Heart right ventricle (tissue), 16 donors: ENCODE results near the gene LILRA5. TPM values are rescaled to one million over a fixed set of nuclear protein-coding genes. Genes with fewer than 3 reads are reported as not detected.
A peak's percentile ranks its signal among the peaks of the same experiment; 100 is the strongest.
"Not testable (repeated sequence)": the region's sequence is repeated elsewhere in the genome, so short reads cannot be mapped to it uniquely, and the experiment has no call there.

ENCODE experiments used
- ATAC-seq, 8 donors: fragments of 200-7000 bp; cut with Tn5 transposase; one replicate each; pipeline ENCODE4 v1.9.1; 2020; ENCODE audit warnings: mild to moderate bottlenecking in 8 of 8, moderate library complexity in 8 of 8, moderate number of reproducible peaks in 1 of 8
- DNase-seq, 2 donors: peaks; one replicate each; pipeline ENCODE4 v3.0.0-alpha.2; 2020
- H3K27ac ChIP-seq, 10 donors: fragments of 200-600 bp; sonication (generic) in 2 of 10; one replicate each; pipeline versions ENCODE4 v1.5.0 to v1.8.0; 2020 to 2022; ENCODE audit warnings: mild to moderate bottlenecking in 3 of 10
- H3K27me3 ChIP-seq, 7 donors: fragments of 200-600 bp; one replicate each; pipeline ENCODE4 v1.8.0; 2021 to 2022; ENCODE audit warnings: mild to moderate bottlenecking in 2 of 7
- H3K36me3 ChIP-seq, 9 donors: fragments of 200-600 bp; sonication (generic) in 1 of 9; one replicate each; pipeline versions ENCODE4 v1.5.0 to v1.8.0; 2020 to 2022; ENCODE audit warnings: mild to moderate bottlenecking in 2 of 9
- H3K4me1 ChIP-seq, 9 donors: fragments of 200-600 bp; sonication (generic) in 1 of 9; one replicate each; pipeline versions ENCODE4 v1.5.0 to v1.8.0; 2020 to 2022; ENCODE audit warnings: mild to moderate bottlenecking in 4 of 9
- H3K4me3 ChIP-seq, 10 donors: fragments of 200-600 bp; sonication (generic) in 2 of 10; one replicate each; pipeline versions ENCODE4 v1.5.0 to v1.8.0; 2020 to 2022; ENCODE audit warnings: mild to moderate bottlenecking in 7 of 10, moderate library complexity in 2 of 10
- H3K9me3 ChIP-seq, 11 donors: fragments of 200-600 bp in 10 of 11; sonication (generic) in 2 of 11; one replicate each; pipeline versions ENCODE4 v1.5.0 to v1.8.0; 2013 to 2022; ENCODE audit warnings: mild to moderate bottlenecking in 2 of 11, control low read depth in 1 of 11, moderate library complexity in 1 of 11
- CTCF ChIP-seq, 9 donors: fragments of 200-600 bp; sonication (generic) in 2 of 9; IDR thresholded peaks; one replicate each; pipeline versions ENCODE4 v1.5.0 to v1.8.0; 2021 to 2022; ENCODE audit warnings: antibody characterized with exemption in 9 of 9, mild to moderate bottlenecking in 5 of 9, moderate library complexity in 1 of 9
- WGBS, 2 donors: extraction: QIAGEN DNeasy Blood & Tissue Kit; methylation state at CpG; one replicate each; pipeline ENCODE4 v1.1.7; 2013; ENCODE audit warnings: inconsistent platforms in 1 of 2; 5-methylcytosine and 5-hydroxymethylcytosine counted together
- intact Hi-C, 10 donors: fragments of 100-400 bp; cut with DNase I; formaldehyde crosslinking; loops; one replicate each; pipeline versions ENCODE4 v1.11.1 to v1.14.2; 2022
- polyA plus RNA-seq, 2 donors: library from polyadenylated mRNA; stranded (reverse); fragments of 200-250 nt; gene quantifications; one replicate each; pipeline ENCODE4 v1.2.3, GENCODE V29; 2013
- total RNA-seq, 10 donors: library from RNA; stranded (reverse); fragmentation: NEBNext Ultra II Directional in 3 of 10; extraction: Animal tissue kit (Norgen Biotek cat#: 25700) in 3 of 10; gene quantifications; one replicate each; pipeline versions ENCODE4 v1.2.1 to v1.2.4, GENCODE V29; 2021 to 2023
- donor health status: Arrhythmogenic right ventricular cardiomyopathy.
- donor health status: ischemic (EF 13 %, LVEDD 7.1; RV severe dilation, severe dysfunction).
- donor health status: healthy with polysubstance abuse.
- donor health status: DM: no; HTN: yes; CAD: no.
- donor health status: DM: no; HTN: no; CAD: no.
- donor health status: ischemic (EF 25% LVEDD 6.9; RV normal size, moderate dysfunction).
- donor health status: ischemic (EF 25% LVEDD 5.7; RV mildly dilated, moderate dysfunction).
- donor health status: healthy.
- donor health status: DM: yes; HTN: yes; CAD: no.
- donor health status: Ischemic cardiomyopathy.
- donor health status: ischemic (EF 35%, LVEDD 5.7; RV mildly dilated, moderate dysfunction).
- donor health status: nonischemic (EF 11% LVEDD 7.7; RV severe dilation, severe dysfunction).
- donor health status: DM: yes; HTN: yes; CAD: no.
- donor health status: PGD.
- donor health status: ischemic (EF 29% LVEDD 5.4; RV normal size, mild dysfunction).
- donor health status: nonischemic (EF 23%, LVEDD 6.1; RV moderate dilation, normal function).

Gene LILRA5
- total and polyA plus RNA-seq, 12 donors: 0.26 to 8.5 (median 1.3) TPM

GRCh38 chr19:54273821-54274220, 39.1 kb downstream of the LILRA5 start:
- H3K4me3 ChIP-seq: no peak overlapping the region
- no peak for TF ChIP-seq CTCF (IDR thresholded peaks at IDR 0.05)
- DNase-seq (no peak), ATAC-seq (no peak)
- H3K36me3 ChIP-seq: peaks cover 0 to 17% (median 0%) of the 10 kb centered on the region in 9 donors
- H3K9me3 ChIP-seq: no peaks in the 10 kb centered on the region
- no peak overlapping the region for H3K27ac ChIP-seq
- peaks cover 0 to 36% (median 11%) of the 10 kb centered on the region in 7 donors for H3K27me3 ChIP-seq
- WGBS, 2 donors: 68 to 83% methylated on average over 3 of the region's 3 CpGs
- intact Hi-C loops: no loop called here
- peaks cover 0 to 10% (median 0%) of the 10 kb centered on the region in 9 donors for H3K4me1 ChIP-seq

DNA sequence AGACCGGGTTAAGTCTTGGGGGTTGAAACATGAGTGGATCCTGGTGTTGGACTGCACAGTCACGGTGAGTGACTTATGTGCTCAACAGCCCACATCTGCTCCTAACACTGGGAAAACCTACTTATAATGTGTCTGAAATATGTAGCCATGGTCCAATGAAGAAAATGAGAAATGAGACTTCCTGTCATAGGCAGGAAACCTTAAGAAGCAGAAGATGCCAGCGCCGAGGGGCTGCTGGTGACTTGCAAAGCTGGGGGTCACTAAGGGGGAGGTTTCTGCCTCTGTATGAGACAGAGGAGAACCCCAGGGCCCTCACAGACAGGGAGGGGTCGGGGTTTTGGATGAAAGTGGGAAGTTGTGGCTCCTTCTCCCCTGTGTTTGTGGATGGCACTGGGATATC, 40.8 kb downstream of the LILRA5 start:
- peak in 3 of 8 donors; percentile 15 to 33 (median 33) for ATAC-seq
- H3K4me1 ChIP-seq, H3K9me3 ChIP-seq, H3K4me3 ChIP-seq, DNase-seq, intact Hi-C loops: not testable (repeated sequence)
- peak overlapping the region in 1 of 10 donors; percentile 65 for H3K27ac ChIP-seq
- peaks cover 0 to 31% (median 3%) of the 10 kb centered on the region in 7 donors for H3K27me3 ChIP-seq
- 64 to 69% methylated on average over 5 of the region's 5 CpGs for WGBS, 2 donors
- H3K36me3 ChIP-seq: peaks cover 0 to 11% (median 0%) of the 10 kb centered on the region in 9 donors

- WGBS, 2 donors: 53 to 65% methylated on average over 3 to 4 of the region's 4 CpGs
- H3K9me3 ChIP-seq, H3K36me3 ChIP-seq, intact Hi-C loops, DNase-seq, H3K4me1 ChIP-seq: not testable (repeated sequence)
- peaks cover 0 to 27% (median 0%) of the 10 kb centered on the region in 7 donors for H3K27me3 ChIP-seq
- peak overlapping the region in 1 of 10 donors; percentile 73 for H3K27ac ChIP-seq
- ATAC-seq: peak; percentile 27 to 68 (median 51)
- peak overlapping the region in 1 of 10 donors; percentile 14 for H3K4me3 ChIP-seq
These were observed 41.4 kb downstream of the LILRA5 start for GRCh38 chr19:54271587-54271986.

- peak overlapping the region in 1 of 10 donors; percentile 73 for H3K27ac ChIP-seq
- no peaks in the 10 kb centered on the region for H3K9me3 ChIP-seq
- DNase-seq (peak in 1 of 2 donors; percentile 38), ATAC-seq (peak; percentile 34 to 82 (median 76))
- WGBS, 2 donors: 71 to 77% methylated on average over 8 of the region's 8 CpGs
- H3K27me3 ChIP-seq: peaks cover 0 to 27% (median 0%) of the 10 kb centered on the region in 7 donors
- peaks cover 0 to 6% (median 0%) of the 10 kb centered on the region in 9 donors for H3K36me3 ChIP-seq
- peak overlapping the region in 1 of 10 donors; percentile 14 for H3K4me3 ChIP-seq
- H3K4me1 ChIP-seq: peaks cover 0 to 11% (median 0%) of the 10 kb centered on the region in 9 donors
- intact Hi-C loops: no loop called here
- no peak for TF ChIP-seq CTCF (IDR thresholded peaks at IDR 0.05)
These were observed 41.9 kb downstream of the LILRA5 start for GRCh38 chr19:54271106-54271505.

GRCh38 chr19:54268936-54269335, 44.0 kb downstream of the LILRA5 start:
- H3K27me3 ChIP-seq: peaks cover 0 to 16% (median 9%) of the 10 kb centered on the region in 7 donors
- H3K9me3 ChIP-seq: no peaks in the 10 kb centered on the region
- no peak for TF ChIP-seq CTCF (IDR thresholded peaks at IDR 0.05)
- 65% methylated on average over 2 of the region's 2 CpGs for WGBS, 2 donors
- H3K27ac ChIP-seq: no peak overlapping the region
- intact Hi-C loops: no loop called here
- ATAC-seq (no peak), DNase-seq (no peak)
- H3K4me3 ChIP-seq: no peak overlapping the region
- peaks cover 0 to 14% (median 0%) of the 10 kb centered on the region in 9 donors for H3K4me1 ChIP-seq
- no peaks in the 10 kb centered on the region for H3K36me3 ChIP-seq
